Measurements from ENCODE around the gene ZNF761.
"Not testable (repeated sequence)": the region's sequence is repeated elsewhere in the genome, so short reads cannot be mapped to it uniquely, and the experiment has no call there.

ZNF761 gene

DNA sequence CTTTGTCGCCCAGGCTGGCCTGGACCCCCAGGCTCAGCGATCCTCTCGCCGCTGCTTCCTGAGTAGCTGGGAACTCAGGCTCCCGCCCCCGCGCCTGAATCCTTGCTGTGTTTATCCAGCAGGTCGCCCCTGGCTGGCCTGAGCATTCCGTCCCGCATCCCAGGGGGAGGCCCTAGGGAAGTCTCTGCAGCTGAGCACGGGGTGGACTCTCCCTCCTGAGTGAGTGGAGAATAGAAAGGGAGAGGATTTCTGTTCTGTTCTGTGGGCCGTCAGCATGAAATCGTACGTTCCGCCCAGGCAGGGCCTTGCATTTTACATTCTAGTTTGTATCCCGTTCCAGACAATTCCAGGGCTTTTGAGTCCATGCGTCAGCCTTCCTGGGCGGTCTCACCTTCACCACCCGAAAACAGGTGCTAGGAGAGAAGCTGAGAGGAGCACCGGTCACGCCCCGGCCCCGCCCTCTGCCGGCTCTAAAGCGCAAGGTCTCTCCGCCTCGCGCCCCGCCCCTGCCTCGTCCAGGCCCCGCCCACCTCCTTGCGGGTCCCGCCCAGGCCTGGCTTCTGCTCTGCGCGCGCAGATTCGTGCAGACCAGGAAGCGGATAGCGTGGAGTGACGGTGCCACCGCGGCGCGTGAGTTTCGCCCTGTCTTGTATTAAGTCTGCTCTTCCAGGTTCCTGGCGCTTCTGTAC, at the start of gene ZNF761:
ZNF761 (plus strand) TSS at position 586 of the 689 bp plus-strand sequence. CDS start 15,285 bp downstream, outside the sequence.
- peak; percentile 93 to 95 for DNase-seq (ENCODE audit: low read depth in 2 of 2)

DNA sequence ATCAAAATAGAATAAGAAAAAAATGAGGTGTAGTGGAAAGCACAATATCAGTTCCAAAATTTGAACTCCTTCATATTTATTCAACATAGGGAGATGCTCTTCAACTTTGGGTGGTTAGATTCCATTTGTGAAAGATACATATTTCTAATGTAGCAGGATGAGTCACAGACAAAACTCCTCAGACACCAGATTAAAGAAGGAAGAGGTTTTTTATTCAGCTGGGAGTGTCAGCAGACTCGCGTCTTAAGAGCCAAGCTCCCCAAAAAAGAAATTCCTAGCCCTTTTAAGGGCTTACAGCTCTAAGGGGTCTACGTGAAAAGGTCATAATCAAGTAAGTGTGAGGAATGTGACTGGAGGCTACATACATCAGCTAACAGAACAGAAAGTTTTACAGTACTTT, 43.6 kb upstream of the ZNF761 start:
- no peak for DNase-seq (ENCODE audit: low read depth in 2 of 2)

DNA sequence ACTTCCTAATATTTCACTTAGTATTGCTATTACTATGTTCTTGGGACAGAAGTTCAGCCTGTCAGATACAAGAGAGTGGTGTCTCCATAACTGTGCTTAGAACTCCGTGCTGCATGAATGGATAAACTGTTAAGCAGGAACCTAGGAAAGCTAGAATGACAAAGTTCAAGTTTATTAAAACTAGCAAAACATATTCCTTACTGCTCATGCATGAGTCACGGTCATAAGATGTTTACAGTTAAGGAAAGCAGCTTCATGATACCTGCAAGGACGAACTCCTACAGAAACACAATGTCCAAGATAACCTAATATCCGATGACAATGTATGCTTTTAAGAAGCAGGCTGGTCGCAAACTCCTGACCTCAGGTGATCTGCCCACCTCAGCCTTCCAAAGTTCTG, 42.9 kb upstream of the ZNF761 start:
- DNase-seq (ENCODE audit: low read depth in 2 of 2), result no peak

DNA sequence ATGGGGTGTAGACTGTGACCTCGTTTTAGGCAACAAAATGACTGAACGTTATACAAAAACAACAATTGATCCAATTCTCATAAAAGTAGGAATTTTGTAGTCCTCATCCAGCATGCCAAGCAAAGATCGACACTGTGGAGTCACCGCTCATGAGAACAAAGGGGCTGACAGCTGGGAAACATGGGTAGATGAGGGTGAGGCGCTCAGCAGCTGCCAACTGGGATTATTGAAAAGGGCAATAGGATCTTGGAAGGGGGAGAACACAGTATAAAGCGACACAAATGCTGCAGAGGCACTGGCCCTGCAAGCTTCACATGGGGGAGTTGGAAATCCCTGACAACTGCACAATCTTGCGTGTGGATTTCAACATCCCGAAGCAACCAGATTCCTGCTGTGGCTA, 42.2 kb upstream of the ZNF761 start:
- no peak for DNase-seq (ENCODE audit: low read depth in 2 of 2)

DNA sequence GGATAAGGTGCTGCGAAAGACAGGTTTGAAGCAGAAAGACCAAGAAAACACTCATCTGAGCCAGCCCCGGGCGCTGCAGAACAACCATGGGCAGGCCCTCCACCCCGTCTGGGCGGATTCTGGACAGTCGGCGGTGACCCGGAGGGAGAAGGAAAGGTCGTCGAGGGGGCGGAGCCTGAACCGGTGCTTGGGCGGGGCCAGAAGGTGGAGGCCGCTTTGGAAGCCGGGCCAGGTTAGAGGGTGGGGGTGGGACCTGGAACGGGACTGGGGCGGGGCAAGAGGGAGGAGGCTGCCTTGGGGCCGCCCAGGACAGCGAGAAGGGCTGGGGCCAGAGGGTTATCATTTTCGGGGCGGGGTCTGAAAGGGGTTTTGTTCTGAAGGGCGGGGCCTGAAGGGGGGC, 41.8 kb upstream of the ZNF761 start:
- no peak for DNase-seq (ENCODE audit: low read depth in 2 of 2)

DNA sequence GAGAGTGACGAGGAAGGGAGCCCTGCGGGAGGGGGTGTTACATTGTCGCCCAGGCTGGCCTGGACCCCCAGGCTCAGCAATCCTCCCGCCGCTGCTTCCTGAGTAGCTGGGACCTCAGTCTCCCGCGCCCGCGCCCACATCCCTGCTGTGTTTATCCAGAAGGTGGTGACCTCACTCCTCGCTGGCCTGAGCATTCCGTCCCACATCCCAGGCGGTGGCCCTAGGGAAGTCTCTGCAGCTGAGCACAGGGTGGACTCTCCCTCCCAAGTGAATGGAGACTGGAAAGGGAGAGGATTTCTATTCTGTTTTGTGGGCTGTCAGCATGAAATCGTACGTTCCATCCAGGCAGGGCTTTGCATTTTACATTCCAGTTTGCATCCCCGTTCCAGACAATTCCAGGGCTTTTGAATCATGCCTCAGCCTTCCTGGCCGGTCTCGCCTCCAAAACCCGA, 37.2 kb upstream of the ZNF761 start:
- DNase-seq (ENCODE audit: low read depth in 2 of 2), result no peak

DNA sequence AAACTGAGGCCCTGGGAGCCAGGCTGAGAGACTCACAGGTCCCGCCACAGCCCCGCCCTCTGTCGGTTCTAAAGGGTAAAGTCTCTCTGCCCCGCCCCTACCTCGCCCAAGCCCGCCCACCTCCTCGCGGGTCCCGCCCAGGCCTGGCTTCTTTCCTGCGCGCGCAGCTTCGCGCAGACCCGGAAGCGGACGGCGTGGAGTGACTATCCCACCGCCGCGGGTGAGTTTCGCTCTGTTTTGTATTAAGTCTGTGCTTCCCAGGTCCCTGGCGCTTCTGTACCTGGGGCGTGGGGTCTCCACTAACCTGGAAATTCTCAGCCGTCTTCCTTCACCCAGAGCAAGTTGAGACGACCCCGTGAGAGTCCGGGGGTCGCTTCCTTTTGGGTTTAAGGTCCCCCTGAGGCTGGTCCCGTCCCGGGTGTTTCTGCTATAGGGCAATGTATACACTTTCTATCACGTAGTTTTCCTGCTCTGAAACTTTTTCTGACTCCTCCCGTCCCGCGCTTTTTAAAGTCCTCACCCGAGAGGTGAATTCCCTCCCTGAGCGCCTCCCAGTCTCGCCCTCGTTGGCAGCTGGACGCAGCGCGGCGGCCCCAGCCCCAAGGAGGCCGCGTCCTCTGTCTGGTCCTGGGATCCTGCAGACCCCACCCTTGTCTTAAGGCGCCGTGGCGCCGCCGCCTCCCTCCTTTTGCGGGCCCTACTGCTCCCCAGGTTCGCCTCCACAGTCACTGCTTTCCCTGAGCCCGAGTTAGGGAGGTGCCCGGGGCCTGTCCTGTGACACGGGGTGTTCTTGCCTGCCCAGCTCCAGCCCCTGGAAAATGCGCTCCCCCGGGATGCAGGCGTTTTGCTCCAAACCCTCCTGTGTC, 36.6 kb upstream of the ZNF761 start, which contains the start of gene ZNF765:
ZNF765 (plus strand) TSS at position 176 of the 866 bp plus-strand sequence. CDS start 2,867 bp downstream, outside the sequence.
- DNase-seq (ENCODE audit: low read depth in 2 of 2), result peak; percentile 93 to 94

DNA sequence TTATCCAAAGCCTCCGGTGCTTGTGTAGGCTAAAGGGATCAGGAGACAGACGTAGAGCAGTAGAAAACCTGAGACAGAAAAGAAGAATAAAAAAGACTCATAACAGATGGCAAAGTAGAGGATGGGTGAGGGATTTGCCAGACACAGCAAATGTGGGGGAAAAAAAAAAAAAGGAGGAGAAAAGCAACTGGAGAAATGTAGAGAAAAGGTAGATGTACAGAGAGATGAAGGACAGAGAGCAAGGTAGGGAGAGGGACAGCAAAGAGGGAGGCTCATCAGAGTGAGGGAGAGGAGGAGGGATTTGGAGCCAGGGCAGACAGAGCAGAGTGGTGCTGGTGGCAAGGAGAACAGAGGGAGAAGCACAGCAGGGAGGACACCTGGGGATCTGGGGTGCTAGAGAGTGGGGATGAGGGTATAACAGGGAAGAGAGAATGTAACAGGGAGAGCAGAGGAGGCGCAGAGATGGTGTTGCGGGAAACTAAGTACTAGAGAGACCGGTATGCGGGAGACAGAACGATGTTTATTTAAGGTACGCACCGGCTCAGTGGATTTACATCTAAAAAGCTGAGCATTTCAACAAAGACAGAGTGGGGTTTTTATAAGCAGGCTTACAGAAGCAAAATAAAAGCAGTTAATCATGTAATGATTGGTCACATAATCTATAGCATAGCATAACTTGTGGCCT, 35.8 kb upstream of the ZNF761 start:
- DNase-seq (ENCODE audit: low read depth in 2 of 2), result not testable (repeated sequence)

DNA sequence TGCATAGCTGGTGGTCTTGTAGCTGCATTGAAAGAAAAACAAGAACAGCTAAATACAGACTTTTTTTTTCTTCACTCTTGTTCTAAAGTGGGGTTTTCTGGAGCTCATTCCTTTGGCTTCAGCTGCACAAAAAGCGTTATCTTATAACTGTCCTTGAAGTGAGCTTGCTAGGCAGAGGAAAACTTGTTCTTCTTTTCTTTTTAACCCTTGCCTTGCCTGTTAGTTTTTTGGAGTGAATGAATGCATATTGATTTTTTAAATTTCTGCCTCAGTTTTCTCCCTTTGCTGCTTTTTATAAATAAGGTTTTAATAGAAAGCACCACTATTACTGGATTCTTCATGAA, 35.3 kb upstream of the ZNF761 start:
- no peak for DNase-seq (ENCODE audit: low read depth in 2 of 2)

DNA sequence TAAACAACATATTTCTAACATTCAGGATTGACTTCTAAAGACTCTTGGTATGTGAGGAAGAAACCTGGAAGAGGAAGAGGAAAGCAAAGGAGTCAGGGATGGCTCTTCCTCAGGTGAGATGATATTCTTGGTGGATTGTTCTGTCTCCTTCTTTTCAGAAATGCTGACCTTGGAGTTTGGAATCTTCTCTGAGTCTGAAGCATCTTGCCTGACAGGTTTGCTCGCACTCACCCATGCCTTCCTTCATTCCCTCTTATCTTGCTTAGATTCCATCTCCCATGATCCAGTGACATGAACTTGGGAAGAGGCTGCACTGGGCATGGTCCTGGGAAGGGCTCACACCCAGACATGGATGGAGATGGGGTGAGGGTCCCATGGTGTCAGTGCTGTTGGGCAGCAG, 33.9 kb upstream of the ZNF761 start:
- DNase-seq (ENCODE audit: low read depth in 2 of 2), result not testable (repeated sequence)

DNA sequence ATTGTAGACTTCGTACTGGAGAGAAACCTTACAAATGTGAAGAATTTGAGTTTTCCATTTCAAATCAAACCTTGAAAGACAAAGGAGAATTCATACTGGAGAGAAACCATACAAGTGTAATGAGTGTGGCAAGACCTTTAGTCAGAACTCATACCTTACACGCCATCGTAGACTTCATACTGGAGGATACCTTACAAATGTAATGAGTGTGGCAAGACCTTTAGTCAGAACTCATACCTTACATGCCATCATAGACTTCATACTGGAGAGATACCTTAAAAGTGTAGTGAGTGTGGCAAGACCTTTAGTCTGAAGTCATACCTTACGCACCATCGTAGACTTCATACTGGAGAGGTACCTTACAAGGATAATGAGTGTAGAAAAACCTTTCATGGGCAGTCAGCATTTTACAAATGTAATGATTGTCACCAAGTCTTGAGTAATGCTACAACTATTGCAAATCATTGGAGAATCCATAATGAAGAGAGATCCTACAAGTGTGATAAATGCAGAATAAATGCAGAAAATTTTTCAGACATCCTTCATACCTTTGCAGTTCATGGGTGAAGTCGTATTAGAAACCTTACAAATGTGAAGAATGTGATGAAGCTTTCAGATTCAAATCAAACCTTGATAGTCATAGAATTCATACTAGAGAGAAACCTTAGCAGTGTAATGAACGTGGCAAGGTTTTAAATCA, 22.1 kb upstream of the ZNF761 start:
- DNase-seq (ENCODE audit: low read depth in 2 of 2), result no peak

DNA sequence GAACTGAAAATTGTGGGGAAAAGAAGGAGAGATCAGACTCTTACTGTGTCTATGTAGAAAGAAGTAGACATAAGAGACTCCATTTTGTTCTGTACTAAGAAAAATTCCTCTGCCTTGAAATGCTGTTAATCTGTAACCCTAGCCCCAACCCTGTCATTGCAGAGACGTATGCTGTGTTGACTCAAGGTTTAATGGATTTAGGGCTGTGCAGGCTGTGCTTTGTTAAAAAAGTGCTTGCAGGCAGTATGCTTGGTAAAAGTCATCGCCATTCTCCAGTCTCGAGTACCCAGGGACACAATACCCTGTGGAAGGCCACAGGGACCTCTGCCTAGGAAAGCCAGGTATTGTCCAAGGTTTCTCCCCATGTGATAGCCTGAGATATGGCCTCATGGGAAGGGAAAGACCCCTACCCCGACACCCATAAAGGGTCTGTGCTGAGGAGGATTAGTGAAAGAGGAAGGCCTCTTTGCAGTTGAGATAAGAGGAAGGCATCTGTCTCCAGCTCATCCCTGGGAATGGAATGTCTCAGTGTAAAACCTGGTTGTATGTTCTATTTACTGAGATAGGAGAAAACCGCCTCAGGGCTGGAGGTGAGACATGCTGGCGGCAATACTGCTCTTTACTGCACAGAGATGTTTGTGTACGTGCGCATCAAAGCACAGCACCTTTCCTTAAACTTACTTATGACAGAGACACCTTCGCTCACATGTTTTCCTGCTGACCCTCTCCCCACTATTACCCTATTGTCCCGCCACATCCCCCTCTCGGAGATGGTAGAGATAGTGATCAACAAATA, 11.1 kb upstream of the ZNF761 start:
- not testable (repeated sequence) for DNase-seq (ENCODE audit: low read depth in 2 of 2)

DNA sequence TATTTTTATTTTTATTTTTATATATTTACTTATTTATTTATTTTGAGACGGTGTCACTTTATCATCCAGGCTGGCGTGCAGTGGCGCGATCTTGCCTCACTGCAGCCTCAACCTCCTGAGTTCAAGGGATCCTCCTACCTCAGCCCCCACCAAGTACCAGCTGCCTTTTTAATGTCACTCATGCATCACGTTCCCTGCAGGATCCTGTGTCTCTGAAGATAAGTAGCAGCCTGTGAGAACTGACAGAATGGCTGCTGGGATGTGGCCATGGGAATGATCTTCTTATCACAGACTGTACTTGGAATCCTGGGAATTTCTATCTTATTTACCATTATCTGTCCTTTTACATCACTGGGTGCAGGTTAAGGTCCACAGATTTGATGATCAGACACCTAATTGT, 9.2 kb upstream of the ZNF761 start:
- no peak for DNase-seq (ENCODE audit: low read depth in 2 of 2)

DNA sequence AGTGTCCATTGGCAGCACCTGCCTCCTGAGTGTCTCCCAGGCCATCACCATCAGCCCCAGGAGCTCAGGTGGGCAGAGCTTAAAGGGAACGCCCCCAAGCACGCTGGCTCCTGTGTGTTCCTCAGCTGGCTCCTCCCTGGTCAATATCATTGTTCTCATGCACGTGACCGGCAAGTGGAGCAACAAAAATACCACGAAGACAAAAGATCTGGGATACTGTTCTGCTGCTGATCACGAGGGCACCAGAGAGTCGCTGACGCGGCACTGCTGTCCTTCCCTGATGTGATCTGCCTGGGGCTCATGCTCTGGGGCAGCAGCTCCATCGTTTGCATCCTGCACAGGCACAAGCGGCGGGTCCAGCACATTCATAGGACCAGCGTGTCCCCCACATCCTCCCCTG, 8.7 kb upstream of the ZNF761 start:
- DNase-seq (ENCODE audit: low read depth in 2 of 2), result not testable (repeated sequence)

DNA sequence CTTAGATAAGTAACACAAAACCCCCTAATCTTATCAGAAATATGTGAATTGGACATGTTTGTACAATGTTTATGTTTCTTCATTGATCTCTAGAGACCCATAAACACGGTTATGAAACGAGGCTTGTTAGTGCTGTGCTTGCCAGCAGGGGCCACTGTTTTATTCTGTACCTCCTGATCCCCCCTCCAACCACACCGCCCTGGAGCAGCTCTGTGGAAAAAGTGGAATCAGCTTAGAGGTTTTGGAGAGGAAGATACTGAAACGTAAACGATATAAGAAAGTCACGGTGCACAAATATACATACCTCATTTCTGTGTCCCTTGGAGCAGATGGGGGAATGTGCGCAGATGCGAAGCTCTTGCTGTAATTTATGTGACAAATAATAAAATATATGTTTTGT, 8.1 kb upstream of the ZNF761 start:
- not testable (repeated sequence) for DNase-seq (ENCODE audit: low read depth in 2 of 2)

DNA sequence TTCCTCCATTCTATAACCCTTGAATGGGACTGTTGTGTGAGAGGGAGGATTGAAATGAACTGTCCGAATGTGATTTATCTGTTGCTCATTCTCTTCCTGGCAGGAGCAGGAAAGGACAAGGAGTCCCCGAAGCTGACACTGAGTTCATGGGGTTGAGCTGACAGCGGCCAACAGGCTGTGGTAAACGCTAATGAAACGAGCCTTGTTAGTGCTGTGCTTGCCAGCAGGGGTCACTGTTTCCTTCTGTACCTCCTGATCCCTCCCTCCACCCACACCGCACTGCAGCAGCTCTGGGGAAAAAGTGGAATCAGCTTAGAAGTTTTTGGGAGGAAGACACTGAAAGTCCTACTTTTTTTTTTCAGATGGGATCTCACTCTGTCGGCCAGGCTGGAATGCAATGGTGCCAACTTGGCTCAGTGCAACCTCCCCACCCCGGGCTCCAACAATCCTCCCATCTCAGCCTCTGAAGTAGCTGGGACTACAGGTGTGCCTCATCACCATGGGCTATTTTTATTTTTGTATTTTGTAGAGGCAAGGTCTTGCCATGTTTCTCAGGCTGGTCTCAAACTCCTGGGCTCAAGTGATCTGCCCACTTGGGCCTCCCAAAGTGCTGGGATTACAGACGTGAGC, 6.7 kb upstream of the ZNF761 start:
- DNase-seq (ENCODE audit: low read depth in 2 of 2), result peak; percentile 32 to 52

DNA sequence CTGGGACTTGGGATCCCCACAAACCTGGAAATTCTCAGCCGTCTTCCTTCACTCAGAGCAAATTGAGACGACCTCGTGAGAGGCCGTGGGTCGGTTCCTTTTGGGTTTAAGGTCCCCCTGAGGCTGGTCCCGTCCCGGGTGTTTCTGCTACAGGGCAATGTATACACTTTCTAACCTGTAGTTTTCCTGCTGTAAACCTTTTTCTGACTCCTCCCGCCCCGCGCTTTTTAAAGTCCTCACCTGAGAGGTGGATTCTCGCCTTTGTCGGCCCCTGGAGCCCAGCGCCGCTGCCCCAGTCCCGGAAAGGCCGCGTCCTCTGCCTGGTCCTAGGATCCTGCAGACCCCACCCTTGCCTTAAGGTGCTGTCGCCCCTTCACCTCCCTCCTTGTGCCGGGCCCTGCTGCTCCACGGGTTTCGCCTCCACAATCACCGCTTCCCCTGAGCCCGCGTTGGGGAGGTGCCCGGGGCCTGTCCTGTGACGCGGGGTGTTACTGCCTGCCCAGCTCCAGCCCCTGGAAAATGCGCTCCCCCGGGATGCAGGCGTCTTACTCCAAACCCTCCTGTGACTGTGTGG, 391 bp downstream of the ZNF761 start:
- DNase-seq (ENCODE audit: low read depth in 2 of 2), result peak; percentile 2 to 11

DNA sequence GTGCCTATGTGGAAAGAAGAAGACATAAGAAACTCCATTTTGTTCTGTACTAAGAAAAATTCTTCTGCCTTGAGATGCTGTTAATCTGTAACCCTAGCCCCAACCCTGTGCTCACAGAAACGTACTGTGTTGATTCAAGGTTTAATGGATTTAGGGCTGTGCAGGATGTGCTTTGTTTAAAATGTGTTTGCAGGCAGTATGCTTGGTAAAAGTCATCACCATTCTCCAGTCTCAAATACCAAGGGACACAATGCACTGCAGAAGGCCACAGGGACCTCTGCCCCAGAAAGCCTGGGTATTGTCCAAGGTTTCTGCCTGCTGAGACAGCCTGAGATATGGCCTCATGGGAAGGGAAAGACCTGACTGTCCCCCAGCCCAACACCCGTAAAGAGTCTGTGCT, 12.0 kb downstream of the ZNF761 start:
- DNase-seq (ENCODE audit: low read depth in 2 of 2), result not testable (repeated sequence)

DNA sequence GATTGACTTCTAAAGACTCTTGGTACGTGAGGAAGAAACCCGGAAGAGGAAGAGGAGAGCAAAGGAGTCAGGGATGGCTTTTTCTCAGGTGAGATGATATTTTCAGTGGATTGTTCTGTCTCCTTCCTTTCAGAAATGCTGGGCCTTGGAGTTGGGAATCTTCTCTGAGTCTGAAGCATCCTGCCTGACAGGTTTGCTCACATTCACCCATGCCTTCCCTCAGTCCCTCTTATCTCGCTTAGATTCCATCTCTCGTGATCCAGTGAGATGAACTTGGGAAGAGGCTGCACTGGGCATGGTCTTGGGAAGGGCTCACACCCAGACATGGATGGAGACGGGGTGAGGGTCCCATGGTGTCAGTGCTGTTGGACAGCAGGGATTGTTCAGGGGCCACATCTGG, 15.4 kb downstream of the ZNF761 start:
- not testable (repeated sequence) for DNase-seq (ENCODE audit: low read depth in 2 of 2)

DNA sequence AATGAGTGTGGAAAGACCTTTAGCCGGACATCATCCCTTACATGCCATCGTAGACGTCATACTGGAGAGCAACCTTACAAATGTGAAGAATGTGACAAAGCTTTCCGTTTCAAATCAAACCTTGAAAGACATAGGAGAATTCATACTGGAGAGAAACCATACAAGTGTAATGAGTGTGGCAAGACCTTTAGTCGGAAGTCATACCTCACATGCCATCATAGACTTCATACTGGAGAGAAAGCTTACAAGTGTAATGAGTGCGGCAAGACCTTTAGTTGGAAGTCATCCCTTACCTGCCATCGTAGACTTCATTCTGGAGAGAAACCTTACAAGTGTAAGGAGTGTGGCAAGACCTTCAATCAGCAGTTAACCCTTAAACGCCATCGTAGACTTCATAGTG, 24.0 kb downstream of the ZNF761 start:
- no peak for DNase-seq (ENCODE audit: low read depth in 2 of 2)
